Mesenchymal stem cell (in vitro differentiated cells and primary cell): ENCODE results near the gene ANKRD62.
A peak's percentile ranks its signal among the peaks of the same experiment; 100 is the strongest.

Experiments
- DNase-seq: peaks from one replicate; pipeline ENCODE4 v3.0.0-alpha.2; 2013
- H2AFZ ChIP-seq: one replicate; pipeline ENCODE4 v1.6.1; 2013; ENCODE audit warnings: low read depth, mild to moderate bottlenecking, control low read depth, inconsistent platforms, low read length, moderate library complexity
- H2AK5ac ChIP-seq: 2 replicates; pipeline ENCODE4 v1.6.1; 2013; ENCODE audit warnings: low read length, moderate library complexity, mild to moderate bottlenecking, inconsistent platforms; ENCODE audit not compliant: severe bottlenecking
- H2BK120ac ChIP-seq: one replicate; pipeline ENCODE4 v1.6.1; 2013; ENCODE audit warnings: low read depth, mild to moderate bottlenecking, inconsistent platforms, low read length, moderate library complexity
- H2BK12ac ChIP-seq, 2 experiments: one replicate each; pipeline ENCODE4 v1.6.1; 2013; ENCODE audit warnings: inconsistent platforms in 2 of 2, low read length in 2 of 2, mild to moderate bottlenecking in 2 of 2, moderate library complexity in 2 of 2, control low read depth in 1 of 2
- H2BK15ac ChIP-seq: one replicate; pipeline ENCODE4 v1.6.1; 2013; ENCODE audit warnings: mild to moderate bottlenecking, low read depth, inconsistent platforms; ENCODE audit not compliant: poor library complexity, severe bottlenecking
- H2BK5ac ChIP-seq: 2 replicates; pipeline ENCODE4 v1.6.1; 2013; ENCODE audit warnings: low read depth, mild to moderate bottlenecking, low read length, control low read depth, inconsistent platforms; ENCODE audit not compliant: poor library complexity, severe bottlenecking
- H3K14ac ChIP-seq, 2 experiments: one replicate each; pipeline ENCODE4 v1.6.1; 2013; ENCODE audit warnings: inconsistent platforms in 2 of 2, low read length in 2 of 2, control low read depth in 1 of 2, mild to moderate bottlenecking in 1 of 2, moderate library complexity in 1 of 2
- H3K18ac ChIP-seq, 2 experiments: one replicate each; pipeline ENCODE4 v1.6.1; 2013; ENCODE audit warnings: inconsistent platforms in 2 of 2, low read length in 2 of 2, control low read depth in 1 of 2, low read depth in 1 of 2, mild to moderate bottlenecking in 1 of 2
- H3K23ac ChIP-seq, 2 experiments: one replicate each; pipeline ENCODE4 v1.6.1; 2013; ENCODE audit warnings: inconsistent platforms in 2 of 2, low read length in 2 of 2, mild to moderate bottlenecking in 2 of 2, moderate library complexity in 2 of 2, control low read depth in 1 of 2
- H3K27ac ChIP-seq: 2 replicates; pipeline ENCODE4 v1.5.1; 2013; ENCODE audit warnings: mild to moderate bottlenecking, moderate library complexity, low read length, control low read depth, inconsistent platforms; ENCODE audit not compliant: poor library complexity, severe bottlenecking
- H3K27me3 ChIP-seq, 2 experiments: 2 replicates each; pipeline versions ENCODE4 v1.6.1 to v1.7.0; 2013; ENCODE audit warnings: low read length in 2 of 2, mild to moderate bottlenecking in 2 of 2, moderate library complexity in 2 of 2, control low read depth in 1 of 2, inconsistent platforms in 1 of 2; ENCODE audit not compliant: control insufficient read depth in 1 of 2, insufficient read depth in 1 of 2
- H3K36me3 ChIP-seq, 2 experiments: 2 replicates each; pipeline versions ENCODE4 v1.6.1 to v1.7.0; 2013; ENCODE audit warnings: low read length in 2 of 2, control low read depth in 1 of 2, inconsistent platforms in 1 of 2, low read depth in 1 of 2, mild to moderate bottlenecking in 1 of 2; ENCODE audit not compliant: insufficient read depth in 2 of 2, control insufficient read depth in 1 of 2
- H3K4ac ChIP-seq, 2 experiments: one replicate each; pipeline ENCODE4 v1.6.1; 2013; ENCODE audit warnings: inconsistent platforms in 2 of 2, low read length in 2 of 2, mild to moderate bottlenecking in 2 of 2, moderate library complexity in 2 of 2, control low read depth in 1 of 2, low read depth in 1 of 2
- H3K4me1 ChIP-seq: 2 replicates; pipeline ENCODE4 v1.6.1; 2013; ENCODE audit warnings: low read depth, low read length, control low read depth; ENCODE audit not compliant: control insufficient read depth, insufficient read depth
- H3K4me2 ChIP-seq: 2 replicates; pipeline ENCODE4 v1.6.1; 2013; ENCODE audit warnings: low read length, mild to moderate bottlenecking, inconsistent platforms; ENCODE audit not compliant: poor library complexity, severe bottlenecking
- H3K4me3 ChIP-seq, 2 experiments: 2 replicates each; pipeline versions ENCODE4 v1.5.1 to v1.7.0; 2013; ENCODE audit warnings: low read length in 2 of 2, mild to moderate bottlenecking in 2 of 2, control low read depth in 1 of 2, low read depth in 1 of 2; ENCODE audit not compliant: insufficient read depth in 1 of 2
- H3K79me1 ChIP-seq: replicated peaks from 2 replicates; pipeline ENCODE4 v1.6.1; 2013; ENCODE audit warnings: mild to moderate bottlenecking, control low read depth, low read length, inconsistent platforms; ENCODE audit not compliant: poor library complexity, severe bottlenecking
- H3K9ac ChIP-seq: 2 replicates; pipeline ENCODE4 v1.7.0; 2013; ENCODE audit warnings: mild to moderate bottlenecking, low read length, moderate library complexity
- H3K9me3 ChIP-seq: 2 replicates; pipeline ENCODE4 v1.7.0; 2013; ENCODE audit warnings: mild to moderate bottlenecking, low read length; ENCODE audit not compliant: control insufficient read depth
- H4K8ac ChIP-seq: one replicate; pipeline ENCODE4 v1.6.1; 2013; ENCODE audit warnings: inconsistent platforms, mild to moderate bottlenecking, low read length, moderate library complexity
- H4K91ac ChIP-seq: one replicate; pipeline ENCODE4 v1.6.1; 2013; ENCODE audit warnings: mild to moderate bottlenecking, low read length, inconsistent platforms
- WGBS: methylation state at CpG from one replicate; pipeline ENCODE4 v1.1.7; 2013; ENCODE audit warnings: mixed read lengths; 5-methylcytosine and 5-hydroxymethylcytosine counted together

ANKRD62 gene

DNA sequence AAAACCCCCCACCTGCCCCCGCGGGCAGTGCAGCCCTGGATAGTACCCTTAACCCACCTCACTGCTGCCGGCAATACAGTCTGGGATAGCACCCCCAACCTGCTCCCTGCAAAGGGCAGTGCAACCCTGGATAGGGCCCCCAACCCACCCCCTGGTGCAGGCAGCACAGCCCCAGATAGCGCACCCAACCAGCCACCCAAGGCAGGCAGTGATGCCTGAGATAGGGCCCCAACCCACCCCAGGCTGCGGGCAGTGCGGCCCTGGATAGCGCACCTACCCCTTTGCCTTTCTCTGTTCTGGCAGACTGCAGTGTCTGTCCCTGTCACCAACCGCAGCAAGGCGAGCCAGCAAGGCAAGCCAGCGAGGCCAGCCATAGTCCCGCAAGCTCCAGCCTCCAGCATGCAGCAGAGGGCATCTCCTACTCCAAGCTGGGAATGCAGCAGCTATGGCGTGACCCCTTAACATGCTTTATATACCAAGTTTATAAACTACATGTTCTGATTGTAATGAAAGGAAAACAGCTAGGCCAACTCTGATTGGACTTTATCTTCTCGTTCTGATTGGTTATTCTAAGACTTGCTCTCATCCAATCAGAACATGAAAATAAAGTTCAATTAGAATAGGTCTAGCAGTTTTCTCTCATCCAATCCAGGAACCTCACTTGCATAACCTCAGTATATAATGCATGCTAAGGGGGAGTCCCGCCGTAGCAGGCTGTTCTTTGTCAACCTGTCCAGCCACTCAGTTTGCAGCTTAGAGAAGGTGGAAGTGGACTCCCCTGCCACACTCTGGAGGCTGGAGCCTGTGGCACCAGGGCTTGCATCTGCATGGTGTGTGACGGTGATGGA, 34.1 kb upstream of the ANKRD62 start:
- Histone ChIP-seq H3K27ac (no peak overlapping the region), H3K18ac (no peak overlapping the region), H3K27me3 (peaks cover 0 to 2% of the 10 kb centered on the region in 2 experiments), H2BK120ac (no peak overlapping the region), H2AFZ (no peak overlapping the region), H3K79me1 (no peaks in the 10 kb centered on the region), H3K36me3 (no peaks in the 10 kb centered on the region), H2BK5ac (no peak overlapping the region), H3K9me3 (no peaks in the 10 kb centered on the region), H3K14ac (no peak overlapping the region), H3K4me3 (no peak overlapping the region), H3K4me2 (no peak overlapping the region), H3K23ac (no peak overlapping the region), H3K9ac (no peak overlapping the region), H3K4me1 (peaks cover 8% of the 10 kb centered on the region), H4K91ac (no peak overlapping the region), H3K4ac (no peak overlapping the region), H2BK15ac (no peak overlapping the region), H4K8ac (no peak overlapping the region), H2AK5ac (no peak overlapping the region), H2BK12ac (no peak overlapping the region)
- 89% methylated on average over 15 of the region's 16 CpGs for WGBS
- no peak for DNase-seq

GRCh38 chr18:12060182-12060870, 33.3 kb upstream of the ANKRD62 start:
- H3K14ac ChIP-seq: no peak overlapping the region
- no peak overlapping the region for H4K8ac ChIP-seq
- H3K4me1 ChIP-seq: peaks cover 8% of the 10 kb centered on the region
- peaks cover 0 to 2% of the 10 kb centered on the region in 2 experiments for H3K27me3 ChIP-seq
- H4K91ac ChIP-seq: peak overlapping the region; percentile 6
- H2AFZ ChIP-seq: no peak overlapping the region
- 80% methylated on average over 20 of the region's 20 CpGs for WGBS
- H3K27ac ChIP-seq: no peak overlapping the region
- no peak overlapping the region for H3K9ac ChIP-seq
- H3K4ac ChIP-seq: no peak overlapping the region
- H2BK5ac ChIP-seq: no peak overlapping the region
- H3K79me1 ChIP-seq: no peaks in the 10 kb centered on the region
- no peaks in the 10 kb centered on the region for H3K36me3 ChIP-seq
- no peak for DNase-seq
- no peak overlapping the region for H2AK5ac ChIP-seq
- H3K18ac ChIP-seq: no peak overlapping the region
- no peak overlapping the region for H2BK15ac ChIP-seq
- no peak overlapping the region for H2BK12ac ChIP-seq
- no peak overlapping the region for H3K4me3 ChIP-seq
- no peaks in the 10 kb centered on the region for H3K9me3 ChIP-seq
- H3K4me2 ChIP-seq: no peak overlapping the region
- H3K23ac ChIP-seq: no peak overlapping the region
- H2BK120ac ChIP-seq: no peak overlapping the region

DNA sequence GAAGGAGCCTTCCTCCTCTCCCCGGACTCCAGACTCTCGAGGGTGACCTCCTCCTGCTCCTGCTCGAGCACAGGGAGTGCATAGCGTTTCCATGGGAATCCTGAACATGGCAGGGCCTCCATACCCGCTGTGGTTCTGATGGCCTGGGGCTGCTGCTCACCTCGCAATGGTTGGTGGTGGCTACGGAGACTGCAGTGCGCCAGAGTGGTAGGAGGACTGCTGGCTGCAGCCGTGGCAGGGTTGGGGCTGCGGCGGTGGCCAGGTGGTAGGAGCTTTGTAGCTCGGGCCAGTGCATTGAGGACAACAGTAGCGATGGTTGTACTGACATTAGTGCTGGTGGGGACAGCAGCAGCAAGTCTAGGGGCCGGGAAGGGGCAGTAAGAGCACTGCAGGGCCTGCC, 32.0 kb upstream of the ANKRD62 start:
- 84% methylated on average over 14 of the region's 14 CpGs for WGBS
- no peak overlapping the region for H4K8ac ChIP-seq

DNA sequence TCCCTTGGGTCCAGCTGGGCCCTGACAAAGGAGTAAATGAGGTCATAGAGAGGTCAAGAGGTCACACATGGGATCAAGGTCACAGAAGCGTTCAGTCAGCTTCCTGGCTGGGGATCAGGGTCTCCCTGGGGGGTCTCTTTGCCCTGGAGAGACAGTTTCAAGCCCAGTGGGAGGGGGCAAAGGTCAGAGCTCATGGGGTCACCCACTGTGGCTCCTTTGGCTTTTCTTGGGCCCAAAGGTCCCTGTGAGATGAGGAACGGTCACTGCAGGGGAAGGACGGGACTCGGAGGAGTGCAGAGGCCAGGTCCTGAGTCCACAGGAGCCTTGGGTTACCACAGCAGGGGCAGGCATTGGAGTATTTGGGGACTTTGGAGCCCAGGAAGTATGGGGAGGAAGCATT, 30.7 kb upstream of the ANKRD62 start:
- no peak overlapping the region for H3K4me3 ChIP-seq
- peaks cover 0 to 7% of the 10 kb centered on the region in 2 experiments for H3K27me3 ChIP-seq
- H2BK120ac ChIP-seq: no peak overlapping the region
- no peaks in the 10 kb centered on the region for H3K9me3 ChIP-seq
- H3K23ac ChIP-seq: no peak overlapping the region
- H3K18ac ChIP-seq: no peak overlapping the region
- no peak overlapping the region for H3K14ac ChIP-seq
- no peak overlapping the region for H2AK5ac ChIP-seq
- no peak overlapping the region for H3K4me2 ChIP-seq
- H3K36me3 ChIP-seq: no peaks in the 10 kb centered on the region
- H3K79me1 ChIP-seq: no peaks in the 10 kb centered on the region
- H3K27ac ChIP-seq: no peak overlapping the region
- no peak for DNase-seq
- H4K91ac ChIP-seq: no peak overlapping the region
- no peak overlapping the region for H2BK15ac ChIP-seq
- no peak overlapping the region for H2AFZ ChIP-seq
- H2BK12ac ChIP-seq: no peak overlapping the region
- no peak overlapping the region for H2BK5ac ChIP-seq
- H4K8ac ChIP-seq: no peak overlapping the region
- 64% methylated on average over 4 of the region's 4 CpGs for WGBS
- H3K9ac ChIP-seq: no peak overlapping the region
- H3K4me1 ChIP-seq: peaks cover 8% of the 10 kb centered on the region
- no peak overlapping the region for H3K4ac ChIP-seq

More for the DNA sequence above, 32.0 kb upstream of the ANKRD62 start:
- Histone ChIP-seq H3K9ac (no peak overlapping the region), H3K23ac (no peak overlapping the region), H3K79me1 (no peaks in the 10 kb centered on the region), H2AK5ac (no peak overlapping the region), H3K27ac (no peak overlapping the region), H3K36me3 (no peaks in the 10 kb centered on the region), H2BK15ac (no peak overlapping the region), H3K27me3 (peaks cover 0 to 7% of the 10 kb centered on the region in 2 experiments), H3K4me3 (no peak overlapping the region), H3K18ac (no peak overlapping the region), H3K4me1 (peaks cover 8% of the 10 kb centered on the region), H3K4ac (no peak overlapping the region), H2BK120ac (no peak overlapping the region), H4K91ac (no peak overlapping the region), H2BK5ac (no peak overlapping the region), H2BK12ac (no peak overlapping the region), H3K4me2 (no peak overlapping the region), H3K9me3 (no peaks in the 10 kb centered on the region), H2AFZ (no peak overlapping the region), H3K14ac (no peak overlapping the region)
- no peak for DNase-seq
